NCI-H1694 (cell line): Measurements from ENCODE around the gene OR52K2.
"Not testable (repeated sequence)": the region's sequence is repeated elsewhere in the genome, so short reads cannot be mapped to it uniquely, and the experiment has no call there.

Experiments
- DNase-seq: peaks from one replicate; lab custom pipeline; 2025; lab: John Stamatoyannopoulos, UW

Gene OR52K2

GRCh38 chr11:4448995-4449394, at the start of gene OR52K2:
Gene OR52K2 (plus strand): TSS chr11:4449295. CDS start chr11:4449340, 45 bp downstream.
- DNase-seq = no peak

DNA sequence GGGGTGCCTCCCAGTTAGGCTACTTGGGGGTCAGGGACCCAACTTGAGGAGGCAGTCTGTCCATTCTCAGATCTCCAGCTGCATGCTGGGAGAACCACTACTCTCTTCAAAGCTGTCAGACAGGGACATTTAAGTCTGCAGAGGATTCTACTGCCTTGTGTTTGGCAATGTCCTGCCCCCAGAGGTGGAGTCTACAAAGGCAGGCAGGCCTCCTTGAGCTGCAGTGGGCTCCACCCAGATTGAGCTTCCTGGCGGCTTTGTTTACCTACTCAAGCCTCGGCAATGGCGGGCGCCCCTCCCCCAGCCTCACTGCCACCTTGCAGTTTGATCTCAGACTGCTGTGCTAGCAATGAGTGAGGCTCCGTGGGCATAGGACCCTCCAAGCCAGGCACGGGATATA, 42.9 kb upstream of the OR52K2 start:
- not testable (repeated sequence) for DNase-seq

DNA sequence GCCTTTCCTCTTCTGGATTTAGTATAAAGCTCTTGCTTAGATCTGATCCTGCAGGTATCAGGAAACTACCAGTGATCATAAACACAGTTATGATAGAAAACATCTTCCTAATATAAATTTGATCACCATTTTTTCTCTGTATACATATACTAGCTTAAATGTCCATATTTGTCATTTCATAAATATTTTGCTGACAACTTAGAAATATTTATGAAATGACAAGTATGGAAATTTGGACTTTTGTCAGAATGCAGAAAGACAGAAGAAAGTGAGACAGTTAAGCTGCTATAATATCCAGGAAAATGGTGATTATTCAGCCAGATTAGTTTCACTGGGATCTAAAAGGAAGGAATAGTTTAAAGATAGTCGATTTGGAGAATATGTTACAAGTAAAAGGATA, 32.8 kb upstream of the OR52K2 start:
- no peak for DNase-seq

DNA sequence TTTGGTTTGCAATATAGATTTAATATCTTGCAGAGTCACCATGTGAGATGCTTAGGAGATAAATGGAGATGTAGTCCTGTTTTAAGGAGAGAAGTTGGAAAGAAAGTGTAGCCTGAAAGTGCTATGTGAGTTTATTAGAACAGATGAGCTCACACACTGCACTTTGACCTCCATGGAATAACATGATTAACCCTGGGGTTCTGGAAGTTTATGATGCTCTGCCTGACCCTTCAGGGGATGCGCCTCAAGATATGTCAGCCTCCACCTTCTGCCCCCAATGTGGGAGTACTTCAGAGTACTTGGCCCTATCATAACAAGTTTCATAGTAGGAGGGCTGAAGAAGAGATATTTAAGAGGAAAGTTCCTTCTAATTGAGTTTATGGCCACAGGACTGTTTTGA, 32.3 kb upstream of the OR52K2 start:
- no peak for DNase-seq

DNA sequence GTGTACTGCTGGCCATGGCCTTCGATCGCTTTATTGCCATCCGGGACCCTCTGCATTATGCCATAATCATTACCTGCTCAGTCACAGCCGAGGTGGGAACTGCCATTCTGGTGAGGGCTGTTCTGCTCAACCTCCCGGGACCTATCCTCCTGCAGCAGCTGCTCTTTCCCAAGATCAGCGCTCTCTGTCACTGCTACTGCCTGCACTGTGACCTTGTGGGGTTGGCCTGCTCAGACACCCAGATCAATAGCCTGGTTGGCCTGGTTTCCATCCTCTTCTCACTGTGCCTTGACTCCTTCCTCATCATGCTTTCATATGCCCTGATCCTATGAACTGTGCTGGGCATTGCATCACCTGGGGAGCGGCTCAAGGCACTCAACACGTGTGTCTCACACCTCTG, 30.7 kb upstream of the OR52K2 start:
- no peak for DNase-seq

DNA sequence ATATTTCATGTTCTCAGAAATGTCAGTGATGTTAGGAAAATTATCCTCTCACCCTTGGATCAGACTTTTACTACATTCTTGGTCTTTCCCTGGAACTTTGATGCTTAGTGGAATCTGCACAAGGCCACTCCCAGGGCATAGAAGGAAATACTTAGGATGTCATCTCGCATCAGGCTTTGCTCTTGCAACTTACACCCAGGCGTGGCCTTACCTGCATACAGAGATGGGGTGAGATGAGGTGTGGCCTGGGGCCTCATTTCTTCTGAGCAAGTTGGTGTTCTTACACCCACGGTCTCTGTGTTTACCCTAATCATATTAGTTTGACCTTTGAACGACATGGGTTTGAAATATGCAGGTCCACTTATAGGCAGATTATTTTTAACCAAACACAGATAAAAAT, 19.0 kb upstream of the OR52K2 start:
- no peak for DNase-seq

- DNase-seq = no peak
These were observed 15.2 kb upstream of the OR52K2 start for GRCh38 chr11:4433856-4434255.

- DNase-seq = no peak
These were observed 12.7 kb upstream of the OR52K2 start for GRCh38 chr11:4436411-4436810.

DNA sequence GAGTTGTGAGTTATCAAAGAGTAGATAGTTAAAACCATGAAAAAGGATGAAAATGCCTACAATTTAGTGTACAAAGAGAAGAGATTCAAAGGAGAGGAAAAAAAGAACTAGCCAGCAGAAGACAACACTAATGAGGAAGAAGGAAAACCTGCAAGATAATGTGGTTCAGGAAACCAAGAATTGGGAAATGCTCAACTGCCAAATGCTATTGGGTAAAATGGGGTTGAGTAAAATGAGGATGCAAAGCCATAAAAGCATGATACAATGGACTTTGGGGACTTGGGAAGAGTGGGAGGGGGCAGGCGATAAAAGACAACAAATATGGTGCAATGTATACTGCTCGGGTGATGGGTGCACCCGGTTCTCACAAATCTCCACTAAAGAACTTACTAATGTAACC, 7.6 kb upstream of the OR52K2 start:
- no peak for DNase-seq

DNA sequence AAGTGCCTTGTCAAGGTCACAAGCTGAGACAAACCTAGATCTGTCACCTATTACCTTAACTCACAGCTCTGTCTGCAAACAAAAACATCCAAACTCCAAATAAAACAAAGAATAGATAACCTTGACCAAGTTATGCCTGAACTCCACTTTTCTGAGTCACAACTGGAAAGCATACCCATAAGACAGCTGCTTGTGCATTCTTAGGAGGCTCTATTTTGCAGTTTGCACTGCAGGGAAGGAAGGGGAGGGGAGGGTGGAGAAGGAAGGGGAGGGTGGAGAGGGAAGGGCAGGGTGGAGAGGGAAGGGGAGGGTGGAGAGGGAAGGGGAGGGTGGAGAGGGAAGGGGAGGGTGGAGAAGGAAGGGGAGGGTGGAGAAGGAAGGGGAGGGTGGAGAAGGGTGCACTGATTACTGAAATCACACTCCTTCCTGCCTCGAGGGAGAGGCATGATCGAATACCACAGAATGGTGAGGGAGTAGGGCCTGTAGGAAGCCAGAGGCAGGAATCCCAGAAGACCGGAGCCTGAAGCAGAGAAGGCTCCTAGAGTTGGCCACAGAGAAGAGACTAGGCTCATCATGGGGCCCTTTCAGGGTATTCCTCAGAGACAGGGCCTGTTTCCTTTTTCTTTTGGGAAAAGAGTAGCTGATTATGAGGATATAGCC, 5.7 kb upstream of the OR52K2 start:
- DNase-seq = no peak

DNA sequence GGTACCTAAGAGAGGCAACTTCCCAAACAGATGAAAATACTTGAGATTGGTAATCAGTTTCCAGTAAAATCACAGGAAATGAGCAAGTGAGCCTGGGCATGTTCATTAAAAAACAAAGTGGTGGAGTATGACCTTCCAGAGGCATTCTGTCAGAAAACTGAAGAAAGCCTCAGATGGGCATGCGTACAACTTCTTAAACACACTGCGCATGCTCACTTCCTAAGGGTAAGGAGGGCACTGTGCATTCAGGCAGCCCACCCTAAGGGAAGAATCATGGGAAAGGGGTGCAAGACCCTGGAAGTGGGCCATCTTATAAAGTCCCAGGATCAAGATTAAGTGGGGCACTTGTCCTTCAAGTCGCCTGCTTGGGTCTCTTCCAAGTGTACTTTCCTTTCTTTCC, 4.0 kb downstream of the OR52K2 start:
- no peak for DNase-seq

GRCh38 chr11:4454021-4454420, 4.9 kb downstream of the OR52K2 start:
- no peak for DNase-seq

DNA sequence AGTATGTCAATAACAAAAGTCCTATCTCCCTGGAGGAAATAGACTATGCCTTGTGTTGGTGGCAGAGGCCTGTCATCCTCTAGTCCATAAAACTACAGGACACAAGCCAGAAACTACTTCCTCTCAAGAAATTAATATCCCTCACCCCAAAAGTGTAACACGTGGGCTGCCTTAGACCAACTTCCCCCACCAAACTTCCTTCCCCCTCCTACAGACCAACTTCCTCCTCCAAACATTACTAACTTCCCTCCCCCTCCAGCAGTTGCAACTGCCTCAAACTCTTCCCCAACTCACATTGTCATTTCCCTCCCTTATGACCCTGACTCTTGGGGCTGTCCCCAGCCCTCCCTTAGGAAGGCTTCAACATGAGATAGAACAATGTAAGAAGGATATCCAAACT, 6.3 kb downstream of the OR52K2 start:
- DNase-seq = no peak

DNA sequence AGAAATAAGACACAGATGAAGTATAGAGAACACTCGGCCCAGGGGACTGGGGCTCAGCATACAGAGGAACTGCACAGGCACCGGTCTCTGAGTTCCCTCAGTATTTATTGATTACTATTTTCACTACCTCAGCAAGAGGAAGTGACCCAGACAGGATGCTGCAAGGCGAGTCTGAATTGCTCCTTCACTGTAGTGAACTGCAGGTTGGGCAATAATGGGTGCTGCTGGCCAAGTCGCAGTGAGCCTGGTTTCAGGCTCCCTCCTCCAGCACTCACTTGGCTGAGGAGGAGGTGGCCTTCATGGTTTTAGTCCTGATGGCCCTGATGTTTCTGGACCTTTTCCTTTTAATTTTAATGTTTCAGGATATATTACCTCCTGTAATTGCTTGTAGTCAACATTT, 10.4 kb downstream of the OR52K2 start:
- no peak for DNase-seq

- DNase-seq = no peak
These were observed 11.1 kb downstream of the OR52K2 start for GRCh38 chr11:4460151-4460550.

DNA sequence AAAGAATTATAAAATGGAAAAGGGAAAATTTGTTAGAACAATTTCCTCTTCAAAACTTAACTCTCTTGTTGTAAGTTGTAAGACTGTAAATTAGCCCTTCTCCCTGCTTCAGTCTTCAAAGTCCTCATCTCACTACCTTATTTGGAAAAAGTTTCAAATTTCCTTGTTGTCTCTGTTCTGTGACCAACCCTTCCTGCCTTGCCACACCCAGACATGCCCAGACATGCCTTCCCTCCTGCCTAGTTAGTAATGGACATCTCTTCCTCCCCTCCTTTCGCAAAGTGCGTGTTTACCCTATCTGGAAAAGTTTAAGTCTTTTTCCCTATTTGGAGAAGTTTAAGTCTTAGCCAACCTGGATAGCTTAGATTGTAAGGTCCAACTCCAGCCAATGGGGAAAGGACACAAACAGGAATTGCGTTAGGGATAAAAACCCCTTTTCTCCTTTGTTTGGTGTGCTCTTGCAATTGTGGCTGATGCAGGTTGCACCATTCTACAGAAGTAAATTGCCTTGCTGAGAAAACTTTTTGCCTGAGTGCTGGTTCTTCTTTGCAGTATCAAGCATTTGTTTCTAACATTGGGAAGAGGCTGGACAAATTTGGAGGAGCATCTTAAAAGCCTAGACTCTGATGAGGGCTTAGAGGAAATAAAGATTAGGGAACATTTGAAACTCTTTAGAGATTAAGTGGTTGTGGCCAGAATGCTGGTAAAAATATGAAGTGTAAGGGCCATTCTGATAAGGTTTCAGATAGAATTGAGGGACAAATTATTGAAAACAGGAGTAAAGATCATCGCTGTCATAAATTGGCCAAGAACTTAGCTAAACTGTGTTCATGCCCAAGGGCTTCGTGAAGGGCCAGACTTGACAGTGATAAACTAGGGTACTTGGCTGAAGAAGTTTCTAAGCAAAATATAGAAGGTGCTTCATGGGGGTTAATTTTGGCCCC, 15.4 kb downstream of the OR52K2 start:
- DNase-seq = no peak

DNA sequence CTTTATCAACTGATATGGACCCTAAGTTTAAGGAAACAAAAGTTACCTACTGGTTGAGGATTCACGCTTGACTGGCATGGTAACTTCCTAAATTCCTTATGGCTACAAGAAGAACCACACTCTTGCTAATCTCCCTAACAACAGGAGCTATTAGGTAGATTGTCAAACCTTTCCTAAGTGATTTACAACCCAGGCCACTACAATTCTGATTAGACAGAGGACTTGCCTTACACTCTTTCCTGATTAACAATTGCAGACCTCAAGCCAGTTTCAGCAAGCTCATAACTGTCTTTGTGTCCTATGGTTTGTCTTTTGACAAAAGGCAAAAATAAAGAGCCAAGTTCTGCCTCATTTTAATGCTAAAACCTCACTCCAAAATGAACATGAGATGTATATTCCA, 16.3 kb downstream of the OR52K2 start:
- no peak for DNase-seq

DNA sequence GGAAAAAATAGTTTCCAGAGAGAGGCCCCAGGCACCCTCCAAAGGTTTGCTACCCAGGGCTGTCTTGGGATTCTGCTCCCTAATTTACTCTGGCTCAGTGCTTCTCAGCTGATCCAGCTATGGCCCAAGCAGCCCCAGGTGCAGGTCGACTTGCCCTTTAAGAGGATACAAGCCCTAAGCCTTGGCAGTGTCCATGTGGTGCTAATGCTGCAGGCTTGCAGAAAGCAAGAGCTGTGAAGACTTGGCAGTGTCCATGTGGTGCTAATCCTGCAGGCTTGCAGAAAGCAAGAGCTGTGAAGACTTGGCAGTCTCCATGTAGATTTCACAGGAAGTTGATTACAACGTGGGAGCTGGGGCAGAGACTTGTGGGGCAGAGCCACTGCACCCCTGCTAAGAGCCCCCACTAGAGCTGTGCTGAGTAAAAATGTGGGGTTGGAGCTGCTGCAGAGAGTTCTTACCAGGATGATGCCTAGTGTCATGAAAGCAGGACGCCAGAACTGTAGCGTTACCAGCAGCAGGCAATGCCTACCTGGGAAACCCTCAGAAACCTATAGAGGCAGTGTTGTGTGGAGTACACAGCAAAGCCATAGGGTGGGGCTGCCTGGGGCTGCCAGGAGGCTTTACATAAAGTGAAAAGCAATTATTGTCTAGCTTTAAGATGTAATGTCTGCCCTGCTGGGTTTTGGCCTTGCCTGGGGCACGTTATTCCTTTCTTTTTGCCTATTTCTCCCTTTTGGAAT, 17.2 kb downstream of the OR52K2 start:
- no peak for DNase-seq

- DNase-seq = no peak
These were observed 17.9 kb downstream of the OR52K2 start for GRCh38 chr11:4466871-4467442.

DNA sequence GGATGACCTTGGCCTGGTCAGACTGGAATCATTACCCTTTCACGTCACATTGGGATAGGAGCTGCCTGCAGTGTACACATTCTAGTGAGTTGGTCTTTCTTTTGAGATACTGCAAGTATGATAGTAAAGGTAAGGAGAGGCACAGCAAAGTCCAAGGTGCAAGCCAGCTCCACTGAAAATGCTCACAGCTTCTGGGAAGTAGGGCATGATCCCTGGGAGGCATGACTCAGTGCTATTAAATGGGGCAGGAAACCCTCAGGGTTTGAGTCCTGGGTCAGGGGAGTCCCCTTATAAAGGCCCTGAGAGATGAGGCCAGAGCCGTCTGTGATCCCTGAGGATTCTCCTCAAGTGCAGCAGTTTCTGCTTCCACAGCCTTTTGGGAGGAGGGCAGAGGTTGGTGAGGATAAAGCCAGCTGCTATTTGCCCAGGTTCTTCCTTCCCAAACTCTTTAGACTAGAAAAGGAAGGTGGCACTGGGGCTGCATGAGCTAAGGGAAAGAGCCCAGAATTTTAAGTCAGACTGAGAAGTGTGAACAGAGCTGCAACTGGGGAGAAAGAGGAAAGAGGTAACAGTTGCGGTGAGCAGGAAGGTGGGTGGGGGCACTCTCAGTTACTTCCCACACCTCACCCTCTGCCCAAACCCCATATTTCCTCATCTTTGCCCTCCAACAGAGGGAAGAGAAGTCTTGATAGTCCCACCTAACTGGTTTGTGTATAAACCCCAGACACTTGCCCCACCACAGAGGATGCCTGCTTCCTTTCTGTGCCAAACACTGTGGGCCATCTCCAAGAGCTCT, 18.9 kb downstream of the OR52K2 start:
- no peak for DNase-seq

GRCh38 chr11:4479644-4480043, 30.5 kb downstream of the OR52K2 start:
- DNase-seq = no peak
